GM23248 (cell line): Measurements from ENCODE around the gene DHH. TPM values are rescaled to one million over a fixed set of nuclear protein-coding genes. Genes with fewer than 3 reads are reported as not detected.

Experiments used
- DNase-seq: peaks from one replicate; pipeline ENCODE4 v3.0.0-alpha.2; 2015
- H2AFZ ChIP-seq: fragments of 200-600 bp; sonication (generic); 2 replicates; pipeline ENCODE4 v1.6.1; 2016; ENCODE audit warnings: antibody characterized with exemption
- H3F3A ChIP-seq: fragments of 200-600 bp; sonication (generic); 2 replicates; pipeline ENCODE4 v1.6.1; 2016; ENCODE audit warnings: mild to moderate bottlenecking, antibody characterized with exemption, mixed run types; ENCODE audit not compliant: insufficient read depth
- H3K27ac ChIP-seq: fragments of 200-600 bp; sonication (generic); 2 replicates; pipeline ENCODE4 v1.5.1; 2016; ENCODE audit warnings: mild to moderate bottlenecking
- H3K27me3 ChIP-seq: fragments of 200-600 bp; sonication (generic); replicated peaks from 2 replicates; pipeline ENCODE4 v1.6.1; 2016; ENCODE audit warnings: mild to moderate bottlenecking; ENCODE audit not compliant: insufficient read depth
- H3K36me3 ChIP-seq: fragments of 200-600 bp; sonication (generic); 2 replicates; pipeline ENCODE4 v1.6.1; 2016; ENCODE audit warnings: low read depth, mild to moderate bottlenecking
- H3K4me1 ChIP-seq: fragments of 200-600 bp; sonication (generic); 2 replicates; pipeline ENCODE4 v1.6.1; 2016; ENCODE audit warnings: mild to moderate bottlenecking; ENCODE audit not compliant: insufficient read depth
- H3K4me2 ChIP-seq: fragments of 200-600 bp; sonication (generic); one replicate; pipeline ENCODE4 v1.6.1; 2016; ENCODE audit warnings: mild to moderate bottlenecking; ENCODE audit not compliant: unreplicated experiment
- H3K4me3 ChIP-seq: fragments of 200-600 bp; sonication (generic); 2 replicates; pipeline ENCODE4 v1.5.1; 2016; ENCODE audit warnings: mild to moderate bottlenecking
- H3K79me2 ChIP-seq: fragments of 200-600 bp; sonication (generic); 2 replicates; pipeline ENCODE4 v1.6.1; 2016; ENCODE audit warnings: mild to moderate bottlenecking; ENCODE audit not compliant: insufficient read depth
- H3K9ac ChIP-seq: fragments of 200-600 bp; sonication (generic); 2 replicates; pipeline ENCODE4 v1.6.1; 2016; ENCODE audit warnings: mild to moderate bottlenecking
- H3K9me2 ChIP-seq: fragments of 200-600 bp; sonication (generic); 2 replicates; pipeline ENCODE4 v1.6.1; 2016; ENCODE audit warnings: mixed run types, mild to moderate bottlenecking, moderate library complexity; ENCODE audit not compliant: insufficient read depth
- H3K9me3 ChIP-seq: fragments of 200-600 bp; sonication (generic); one replicate; pipeline ENCODE4 v1.6.1; 2017; ENCODE audit warnings: low read depth
- H4K20me1 ChIP-seq: fragments of 200-600 bp; sonication (generic); 2 replicates; pipeline ENCODE4 v1.6.0; 2016; ENCODE audit not compliant: insufficient read depth
- EZH2 ChIP-seq: fragments of 200-600 bp; sonication (generic); IDR thresholded peaks from 2 replicates; pipeline ENCODE4 v1.6.1; 2018; ENCODE audit warnings: antibody characterized with exemption, mild to moderate bottlenecking; ENCODE audit not compliant: insufficient read depth, poor library complexity, severe bottlenecking
- EZH2phosphoT487 ChIP-seq: fragments of 200-600 bp; sonication (generic); IDR thresholded peaks from 2 replicates; pipeline ENCODE4 v1.6.1; 2018; ENCODE audit warnings: antibody characterized with exemption, moderate library complexity, mild to moderate bottlenecking, low read depth; ENCODE audit not compliant: insufficient read depth
- WGBS, 2 experiments: methylation state at CpG; one replicate each; pipeline ENCODE4 v1.1.6; 2015 to 2017; ENCODE audit warnings: low lambda C conversion rate in 2 of 2, low coverage in 1 of 2; ENCODE audit errors: missing lambda C conversion rate in 2 of 2; 5-methylcytosine and 5-hydroxymethylcytosine counted together
- in situ Hi-C: fragments of 300-500 bp; cut with MboI; formaldehyde crosslinking; loops from 2 replicates; pipeline ENCODE4 v1.15.0; 2020
- polyA plus RNA-seq: library from polyadenylated mRNA; unstranded; fragments of >200 nt; fragmentation: Nextera tagmentation; extraction: Ambion mirVana; gene quantifications from 2 replicates; pipeline ENCODE4 v1.2.1, GENCODE V29; 2016
- total RNA-seq: library from RNA; depleted of rRNA; stranded (reverse); fragments of >200 nt; shearing (Covaris generic); gene quantifications from 2 replicates; pipeline ENCODE4 v1.2.3, GENCODE V29; 2014

The DHH gene
- total and polyA plus RNA-seq, 2 experiments from 2014 or later = not detected

GRCh38 chr12:49054524-49054923 lies 40.1 kb downstream of the DHH start:
- H4K20me1 ChIP-seq = peaks cover 24% of the 10 kb centered on the region
- in situ Hi-C loops = no loop called here
- H3K4me2 ChIP-seq = no peak overlapping the region
- DNase-seq = no peak
- WGBS, 2 experiments = 74 to 81% methylated on average over 10 of the region's 10 CpGs
- H3K27ac ChIP-seq = no peak overlapping the region
- H3K36me3 ChIP-seq = peaks cover 11% of the 10 kb centered on the region; the same call in 1 of the 2 replicates
- no peak overlapping the region for H3K4me3 ChIP-seq
- H3K4me1 ChIP-seq = peaks cover 31% of the 10 kb centered on the region
- no peaks in the 10 kb centered on the region for H3K9me3 ChIP-seq
- no peaks in the 10 kb centered on the region for H3K27me3 ChIP-seq
- H3K79me2 ChIP-seq = peaks cover 98% of the 10 kb centered on the region
- no peaks in the 10 kb centered on the region for H3K9me2 ChIP-seq
- TF ChIP-seq EZH2phosphoT487 (no peak), EZH2 (no peak)
- H2AFZ ChIP-seq = no peak overlapping the region
- H3F3A ChIP-seq = peaks cover 20% of the 10 kb centered on the region; the same call in 1 of the 2 replicates
- H3K9ac ChIP-seq = no peak overlapping the region

GRCh38 chr12:49054096-49054495 lies 40.5 kb downstream of the DHH start:
- no peaks in the 10 kb centered on the region for H3K9me3 ChIP-seq
- WGBS, 2 experiments = 92 to 94% methylated on average over 5 of the region's 5 CpGs
- H3K9me2 ChIP-seq = no peaks in the 10 kb centered on the region
- H3K9ac ChIP-seq = no peak overlapping the region
- in situ Hi-C loops = no loop called here
- no peak overlapping the region for H3K27ac ChIP-seq
- no peak overlapping the region for H2AFZ ChIP-seq
- peaks cover 16% of the 10 kb centered on the region; the same call in 1 of the 2 replicates for H3K36me3 ChIP-seq
- H3F3A ChIP-seq = peaks cover 20% of the 10 kb centered on the region; the same call in 1 of the 2 replicates
- peaks cover 24% of the 10 kb centered on the region for H4K20me1 ChIP-seq
- TF ChIP-seq EZH2 (no peak), EZH2phosphoT487 (no peak)
- no peak overlapping the region for H3K4me2 ChIP-seq
- no peaks in the 10 kb centered on the region for H3K27me3 ChIP-seq
- peaks cover 98% of the 10 kb centered on the region for H3K79me2 ChIP-seq
- no peak overlapping the region for H3K4me3 ChIP-seq
- no peak for DNase-seq
- H3K4me1 ChIP-seq = peaks cover 31% of the 10 kb centered on the region

- H3K9me3 ChIP-seq = no peaks in the 10 kb centered on the region
- H3K4me3 ChIP-seq = no peak overlapping the region
- H3K27me3 ChIP-seq = no peaks in the 10 kb centered on the region
- peaks cover 16% of the 10 kb centered on the region for H4K20me1 ChIP-seq
- WGBS, 2 experiments = 74 to 76% methylated on average over 16 of the region's 16 CpGs
- in situ Hi-C loops = no loop called here
- H3K27ac ChIP-seq = no peak overlapping the region
- no peak for DNase-seq
- peaks cover 11% of the 10 kb centered on the region; the same call in 1 of the 2 replicates for H3F3A ChIP-seq
- H3K4me2 ChIP-seq = no peak overlapping the region
- TF ChIP-seq EZH2 (no peak), EZH2phosphoT487 (no peak)
- H2AFZ ChIP-seq = no peak overlapping the region
- peaks cover 30% of the 10 kb centered on the region for H3K36me3 ChIP-seq
- no peak overlapping the region for H3K9ac ChIP-seq
- no peaks in the 10 kb centered on the region for H3K9me2 ChIP-seq
- H3K4me1 ChIP-seq = peaks cover 27% of the 10 kb centered on the region
- peaks cover 98% of the 10 kb centered on the region for H3K79me2 ChIP-seq
These were observed 42.0 kb downstream of the DHH start for GRCh38 chr12:49052451-49053208.

- in situ Hi-C loops = no loop called here
- Histone ChIP-seq H3K9me3 (no peaks in the 10 kb centered on the region), H3K27me3 (no peaks in the 10 kb centered on the region), H2AFZ (no peak overlapping the region), H3K79me2 (peaks cover 95% of the 10 kb centered on the region), H3K27ac (no peak overlapping the region), H3K36me3 (peaks cover 32% of the 10 kb centered on the region), H4K20me1 (peaks cover 16% of the 10 kb centered on the region), H3K4me3 (no peak overlapping the region), H3K4me1 (peaks cover 20% of the 10 kb centered on the region), H3K9ac (no peak overlapping the region), H3K4me2 (no peak overlapping the region), H3K9me2 (no peaks in the 10 kb centered on the region), H3F3A (peaks cover 7% of the 10 kb centered on the region; the same call in 1 of the 2 replicates)
- TF ChIP-seq EZH2 (no peak), EZH2phosphoT487 (no peak)
- no peak for DNase-seq
- WGBS, 2 experiments = 90 to 91% methylated on average over 16 to 20 of the region's 20 CpGs
These were observed 42.7 kb downstream of the DHH start for GRCh38 chr12:49051777-49052438.
